ENCODE results near the gene ZNF891.

- TF ChIP-seq CTCF (conservative IDR thresholded peaks at IDR 0.05) = no peak
- TF ChIP-seq ZFX (IDR thresholded peaks at IDR 0.05) = no peak
Observed at GRCh38 chr12:133073836-133074235, 56.2 kb downstream of the ZNF891 start.

Data from C4-2B (cell line).